K562 (cell line): Measurements from ENCODE around the gene SFRP2. TPM values are rescaled to one million over a fixed set of nuclear protein-coding genes. Genes with fewer than 3 reads are reported as not detected.

Experiments
- ATAC-seq: fragments of 200-7000 bp; cut with Tn5 transposase; 3 replicates; pipeline ENCODE4 v1.9.1; 2020; ENCODE audit warnings: moderate library complexity
- BruUV-seq: library from RNA; stranded (reverse); fragments of 400-500 nt; replicated peaks from 2 replicates; lab custom pipeline; 2021; lab: Mats Ljungman, UMichigan
- CTCF ChIA-PET: fragments of 300-600 bp; formaldehyde crosslinking; extraction: SDS; loops from one replicate; lab custom pipeline; 2021; ENCODE audit warnings: low intra/inter-chr PET ratio; lab: Yijun Ruan, JAX
- POLR2A ChIA-PET: fragments of 300-600, 350-650 bp; sonication (Branson Sonifier 250); formaldehyde crosslinking; extraction: SDS; loops from one replicate; lab custom pipeline; 2021; ENCODE audit warnings: antibody characterized with exemption, inconsistent platforms; lab: Yijun Ruan, JAX
- DNase-seq, 4 experiments: peaks; one replicate each; pipeline versions ENCODE4 v3.0.0 to v3.0.0-alpha.2; 2011 to 2018; ENCODE audit warnings: low spot score in 3 of 4, mixed read lengths in 3 of 4; ENCODE audit errors: extremely low read depth in 1 of 4
- FAIRE-seq: peaks from 2 replicates; lab custom pipeline; 2011; peaks lifted over from hg19 to GRCh38; lab: Jason Lieb, UNC
- H2AFZ ChIP-seq: 2 replicates; pipeline ENCODE4 v1.6.0; 2011; ENCODE audit warnings: low read depth, low read length, control low read depth, inconsistent platforms
- H3K27ac ChIP-seq: fragments of 200-600 bp; 3 replicates; pipeline ENCODE4 v1.8.0; 2011; ENCODE audit warnings: low read depth, mild to moderate bottlenecking, control low read depth, inconsistent platforms, low read length, moderate library complexity, mixed read lengths; ENCODE audit errors: extremely low read depth
- H3K27me3 ChIP-seq, 2 experiments: fragments of 300-600 bp in 1 of 2; 2 replicates in 1 of 2; 3 replicates in 1 of 2; pipeline versions ENCODE4 v1.6.0 to v1.8.0; 2011; ENCODE audit warnings: inconsistent platforms in 2 of 2, low read length in 2 of 2, mild to moderate bottlenecking in 1 of 2, mixed read lengths in 1 of 2, moderate library complexity in 1 of 2; ENCODE audit not compliant: control insufficient read depth in 2 of 2, insufficient read depth in 2 of 2
- H3K36me3 ChIP-seq: fragments of 300-600 bp; 3 replicates; pipeline ENCODE4 v1.8.0; 2011; ENCODE audit warnings: mild to moderate bottlenecking, low read length, inconsistent platforms; ENCODE audit not compliant: control insufficient read depth, insufficient read depth
- H3K4me1 ChIP-seq, 2 experiments: fragments of 200-600 bp in 1 of 2; replicated peaks in 1 of 2; 2 replicates in 1 of 2; 3 replicates in 1 of 2; pipeline versions ENCODE4 v1.5.1 to v1.8.0; 2011; ENCODE audit warnings: inconsistent platforms in 2 of 2, low read length in 2 of 2, mild to moderate bottlenecking in 1 of 2, mixed read lengths in 1 of 2, moderate library complexity in 1 of 2; ENCODE audit not compliant: control insufficient read depth in 2 of 2, insufficient read depth in 2 of 2
- H3K4me2 ChIP-seq: 2 replicates; pipeline ENCODE4 v1.6.1; 2011; ENCODE audit warnings: low read length, control low read depth, inconsistent platforms, mixed read lengths; ENCODE audit not compliant: insufficient read depth
- H3K4me3 ChIP-seq: fragments of 200-600 bp; sonication (generic), shearing (Covaris generic); 2 replicates; pipeline ENCODE4 v1.5.1; 2016; ENCODE audit warnings: control low read depth, inconsistent platforms
- H3K79me2 ChIP-seq: fragments of 200-600 bp; 3 replicates; pipeline ENCODE4 v1.8.0; 2011; ENCODE audit warnings: low read length, inconsistent platforms; ENCODE audit not compliant: control insufficient read depth, insufficient read depth
- H3K9ac ChIP-seq, 2 experiments: 2 replicates each; pipeline versions ENCODE4 v1.6.0 to v1.6.1; 2011; ENCODE audit warnings: low read depth in 2 of 2, low read length in 2 of 2, control low read depth in 1 of 2, inconsistent platforms in 1 of 2, mild to moderate bottlenecking in 1 of 2, mixed read lengths in 1 of 2; ENCODE audit not compliant: insufficient read depth in 1 of 2
- H3K9me1 ChIP-seq: one replicate; pipeline ENCODE4 v1.6.0; 2011; ENCODE audit warnings: inconsistent platforms, mild to moderate bottlenecking, low read length, moderate library complexity; ENCODE audit not compliant: control insufficient read depth, insufficient read depth
- H3K9me3 ChIP-seq: replicated peaks from 2 replicates; pipeline ENCODE4 v1.5.1; 2011; ENCODE audit warnings: low read depth, low read length, inconsistent platforms; ENCODE audit not compliant: control insufficient read depth, insufficient read depth
- H4K20me1 ChIP-seq: replicated peaks from 2 replicates; pipeline ENCODE4 v1.6.1; 2011; ENCODE audit warnings: low read length, inconsistent platforms, mixed read lengths; ENCODE audit not compliant: control insufficient read depth, insufficient read depth
- BHLHE40 ChIP-seq: IDR thresholded peaks from 2 replicates; pipeline ENCODE4 v1.6.1; 2011; ENCODE audit warnings: low read length, improper control_type of control experiment
- KLF10 ChIP-seq: fragments of 250-450 bp; sonication (Bioruptor Pico); IDR thresholded peaks from 2 replicates; pipeline ENCODE4 v1.6.1; 2021; ENCODE audit warnings: matching md5 sums
- NR2F6 ChIP-seq: fragments of 450-650 bp; formaldehyde crosslinking; IDR thresholded peaks from 2 replicates; pipeline ENCODE4 v1.4.0; 2020; ENCODE audit warnings: mild to moderate bottlenecking
- RCOR1 ChIP-seq, 2 experiments: IDR thresholded peaks; 2 replicates each; pipeline ENCODE4 v1.6.1; 2012; ENCODE audit warnings: low read depth in 2 of 2, low read length in 2 of 2, borderline replicate concordance in 1 of 2, improper control_type of control experiment in 1 of 2
- ZNF696 ChIP-seq: fragments of 250-450 bp; sonication (Bioruptor Pico); conservative IDR thresholded peaks from 2 replicates; pipeline ENCODE4 v1.4.0; 2020; ENCODE audit warnings: mild to moderate bottlenecking, moderate library complexity
- WGBS: fragments of 100-300 bp; shearing (Covaris generic); methylation state at CpG from one replicate; pipeline ENCODE4 v1.1.6; 2016; ENCODE audit warnings: low coverage, mixed read lengths; ENCODE audit not compliant: insufficient coverage; ENCODE audit errors: missing lambda C conversion rate; 5-methylcytosine and 5-hydroxymethylcytosine counted together
- in situ Hi-C: fragments of 300-500 bp; cut with MboI; formaldehyde crosslinking; loops from 4 replicates; pipeline ENCODE4 v1.15.0; 2018; ENCODE audit warnings: inconsistent platforms, mixed read lengths
- intact Hi-C: fragments of 100-400 bp; cut with micrococcal nuclease; formaldehyde crosslinking; loops from 2 replicates; pipeline ENCODE4 v1.14.2; 2022
- polyA plus RNA-seq, 8 experiments: library from polyadenylated mRNA; depleted of rRNA in 4 of 8; stranded (reverse) in 5 of 8; unstranded in 3 of 8; fragments of >200 nt; fragmentation: Nextera tagmentation in 2 of 8; fragmentation: Illumina TruSeq in 1 of 8; extraction: Ambion mirVana in 2 of 8; extraction: Trizol in 1 of 8; gene quantifications; 2 replicates each; pipeline versions ENCODE4 v1.2.1 to v1.2.3, GENCODE V29; 2011 to 2014; ENCODE audit warnings: inconsistent platforms in 1 of 8, missing spikeins in 1 of 8
- total RNA-seq, 7 experiments: library from RNA; depleted of rRNA in 6 of 7; stranded (reverse); fragments of >200 nt in 6 of 7; fragmentation: Illumina TruSeq in 2 of 7; extraction: Trizol in 2 of 7; gene quantifications; 2 replicates each; pipeline versions ENCODE4 v1.2.1 to v1.2.3, GENCODE V29; 2011 to 2021; ENCODE audit warnings: low replicate concordance in 1 of 7
- TF ChIP-seq, protein P1 (sequence below): sonication (generic); formaldehyde crosslinking; IDR thresholded peaks from 2 replicates; pipeline ENCODE4 v1.8.1; 2023; ENCODE audit warnings: mild to moderate bottlenecking, missing genetic modification reagents

SFRP2 gene
- total and polyA plus RNA-seq, 9 of the 15 experiments (the other 6 are each of a cell fraction or from before 2014, with no cell fraction given), result 0.29 TPM; not detected in 8

GRCh38 chr4:153758688-153759406 lies 30.0 kb downstream of the SFRP2 start:
- Histone ChIP-seq H2AFZ (no peak overlapping the region), H3K4me2 (no peak overlapping the region), H3K4me3 (no peak overlapping the region), H3K9me1 (no peaks in the 10 kb centered on the region), H3K79me2 (no peaks in the 10 kb centered on the region), H4K20me1 (no peaks in the 10 kb centered on the region), H3K27me3 (peaks cover 20 to 45% of the 10 kb centered on the region in 2 experiments), H3K27ac (no peak overlapping the region), H3K36me3 (no peaks in the 10 kb centered on the region), H3K9me3 (no peaks in the 10 kb centered on the region), H3K9ac (no peak overlapping the region), H3K4me1 (peaks cover 0 to 10% of the 10 kb centered on the region in 2 experiments; a peak in 2 of 5 replicates)
- FAIRE-seq (no peak), DNase-seq (no peak), ATAC-seq (no peak)
- POLR2A ChIA-PET, result interaction anchor here (0.9 kb wide), 2 partner anchors 9 kb away, joined by 3 read pairs; no protein-coding TSS in a partner anchor
- CTCF ChIA-PET, result interaction anchor here (0.6 kb wide), 1 partner anchor 451 kb away, joined by 3 read pairs; no protein-coding TSS in a partner anchor
- 5% methylated on average over 15 of the region's 15 CpGs for WGBS
- TF ChIP-seq, protein P1, sequence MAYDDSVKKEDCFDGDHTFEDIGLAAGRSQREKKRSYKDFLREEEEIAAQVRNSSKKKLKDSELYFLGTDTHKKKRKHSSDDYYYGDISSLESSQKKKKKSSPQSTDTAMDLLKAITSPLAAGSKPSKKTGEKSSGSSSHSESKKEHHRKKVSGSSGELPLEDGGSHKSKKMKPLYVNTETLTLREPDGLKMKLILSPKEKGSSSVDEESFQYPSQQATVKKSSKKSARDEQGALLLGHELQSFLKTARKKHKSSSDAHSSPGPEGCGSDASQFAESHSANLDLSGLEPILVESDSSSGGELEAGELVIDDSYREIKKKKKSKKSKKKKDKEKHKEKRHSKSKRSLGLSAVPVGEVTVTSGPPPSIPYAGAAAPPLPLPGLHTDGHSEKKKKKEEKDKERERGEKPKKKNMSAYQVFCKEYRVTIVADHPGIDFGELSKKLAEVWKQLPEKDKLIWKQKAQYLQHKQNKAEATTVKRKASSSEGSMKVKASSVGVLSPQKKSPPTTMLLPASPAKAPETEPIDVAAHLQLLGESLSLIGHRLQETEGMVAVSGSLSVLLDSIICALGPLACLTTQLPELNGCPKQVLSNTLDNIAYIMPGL, result no peak
- TF ChIP-seq RCOR1 (IDR thresholded peaks at IDR 0.05; ENCODE audit: borderline replicate concordance in 1 of 2, low read depth in 2 of 2, low read length in 2 of 2) (no peak), KLF10 (CRISPR knock-in tag) (no peak), BHLHE40 (no peak), ZNF696 (CRISPR knock-in tag) (no peak), NR2F6 (CRISPR knock-in tag) (no peak)
- intact Hi-C loops (loop anchor here (10.0 kb wide), 1 partner anchor 324 kb away; no protein-coding TSS in a partner anchor), in situ Hi-C loops (no loop called here)
- no TSS peak for BruUV-seq
